HepG2 (cell line): ENCODE measurements around the gene MAP3K20.

Experiments
- EP300 ChIP-seq, 3 experiments: sonication (generic) in 1 of 3; formaldehyde crosslinking in 1 of 3; IDR thresholded peaks; 2 replicates each; pipeline versions ENCODE4 v1.5.1 to v1.6.1; 2011 to 2020; ENCODE audit warnings: low read depth in 2 of 3, low read length in 2 of 3, borderline replicate concordance in 1 of 3, improper control_type of control experiment in 1 of 3, mild to moderate bottlenecking in 1 of 3, missing genetic modification reagents in 1 of 3, moderate library complexity in 1 of 3
- HDAC6 ChIP-seq: fragments of 200-600 bp; sonication (generic); IDR thresholded peaks from 2 replicates; pipeline ENCODE4 v1.7.0; 2017; ENCODE audit warnings: mild to moderate bottlenecking, antibody characterized with exemption, low read length, low read depth
- RFX5 ChIP-seq: IDR thresholded peaks from 2 replicates; pipeline ENCODE4 v1.6.1; 2011; ENCODE audit warnings: low read depth, low read length, improper control_type of control experiment
- TAF1 ChIP-seq: sonication (generic); formaldehyde crosslinking; IDR thresholded peaks from 2 replicates; pipeline ENCODE4 v1.4.0; 2020; ENCODE audit warnings: missing genetic modification reagents
- TEAD3 ChIP-seq: optimal IDR thresholded peaks from 2 replicates; pipeline ENCODE3; 2016; ENCODE audit warnings: borderline replicate concordance
- ZFP82 ChIP-seq: sonication (generic); formaldehyde crosslinking; IDR thresholded peaks from 2 replicates; pipeline ENCODE4 v1.5.1; 2020; ENCODE audit warnings: mild to moderate bottlenecking, missing genetic modification reagents, borderline replicate concordance
- ZNF563 ChIP-seq: sonication (generic); formaldehyde crosslinking; IDR thresholded peaks from 2 replicates; pipeline ENCODE4 v1.8.0; 2022; ENCODE audit warnings: mild to moderate bottlenecking, moderate library complexity, missing genetic modification reagents
- ZNF644 ChIP-seq: IDR thresholded peaks from 2 replicates; pipeline ENCODE4 v1.6.1; 2016; ENCODE audit warnings: low read depth
- ZNF670 ChIP-seq: sonication (generic); formaldehyde crosslinking; IDR thresholded peaks from 2 replicates; pipeline ENCODE4 v1.8.0; 2022; ENCODE audit warnings: mild to moderate bottlenecking, missing genetic modification reagents, borderline replicate concordance
- TF ChIP-seq, protein P1 (sequence below): sonication (generic); formaldehyde crosslinking; IDR thresholded peaks from 2 replicates; pipeline ENCODE4 v1.8.1; 2022; ENCODE audit warnings: low read depth, mild to moderate bottlenecking, missing genetic modification reagents

DNA sequence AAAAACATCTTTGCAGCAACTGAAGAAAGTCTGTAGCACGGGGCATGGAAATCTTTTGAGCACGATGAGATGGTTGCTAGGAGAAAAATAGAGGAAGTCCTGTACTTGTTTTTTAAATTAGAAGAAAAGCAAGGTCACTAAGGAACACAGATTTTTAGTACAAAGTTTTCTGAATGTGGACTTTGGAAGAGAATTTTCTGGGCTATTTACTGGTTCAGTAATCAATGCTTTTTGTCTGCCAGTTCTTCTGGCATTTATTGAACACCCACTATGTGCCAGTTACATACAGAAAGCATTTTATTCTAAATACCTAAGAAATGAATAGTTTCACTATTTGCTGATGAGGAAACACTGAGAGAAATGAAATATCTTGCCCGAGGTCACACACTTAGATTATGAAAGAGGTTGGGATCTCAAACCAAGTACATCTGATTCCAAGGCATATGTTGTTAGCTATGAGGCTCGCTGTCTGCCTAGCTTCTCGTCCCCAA is 15.6 kb upstream of the MAP3K20 start:
- TF ChIP-seq ZFP82 (CRISPR knock-in tag) (no peak), ZNF563 (CRISPR knock-in tag) (no peak), ZNF644 (CRISPR knock-in tag) (no peak), ZNF670 (CRISPR knock-in tag) (no peak), TAF1 (CRISPR knock-in tag) (no peak), EP300 (IDR thresholded peaks at IDR 0.05; ENCODE audit: low read depth in 2 of 2, low read length in 2 of 2) (no peak), EP300 (CRISPR knock-in tag; IDR thresholded peaks at IDR 0.05; ENCODE audit: borderline replicate concordance) (no peak), TEAD3 (CRISPR knock-in tag) (no peak), HDAC6 (no peak), RFX5 (no peak)
- TF ChIP-seq, protein P1, sequence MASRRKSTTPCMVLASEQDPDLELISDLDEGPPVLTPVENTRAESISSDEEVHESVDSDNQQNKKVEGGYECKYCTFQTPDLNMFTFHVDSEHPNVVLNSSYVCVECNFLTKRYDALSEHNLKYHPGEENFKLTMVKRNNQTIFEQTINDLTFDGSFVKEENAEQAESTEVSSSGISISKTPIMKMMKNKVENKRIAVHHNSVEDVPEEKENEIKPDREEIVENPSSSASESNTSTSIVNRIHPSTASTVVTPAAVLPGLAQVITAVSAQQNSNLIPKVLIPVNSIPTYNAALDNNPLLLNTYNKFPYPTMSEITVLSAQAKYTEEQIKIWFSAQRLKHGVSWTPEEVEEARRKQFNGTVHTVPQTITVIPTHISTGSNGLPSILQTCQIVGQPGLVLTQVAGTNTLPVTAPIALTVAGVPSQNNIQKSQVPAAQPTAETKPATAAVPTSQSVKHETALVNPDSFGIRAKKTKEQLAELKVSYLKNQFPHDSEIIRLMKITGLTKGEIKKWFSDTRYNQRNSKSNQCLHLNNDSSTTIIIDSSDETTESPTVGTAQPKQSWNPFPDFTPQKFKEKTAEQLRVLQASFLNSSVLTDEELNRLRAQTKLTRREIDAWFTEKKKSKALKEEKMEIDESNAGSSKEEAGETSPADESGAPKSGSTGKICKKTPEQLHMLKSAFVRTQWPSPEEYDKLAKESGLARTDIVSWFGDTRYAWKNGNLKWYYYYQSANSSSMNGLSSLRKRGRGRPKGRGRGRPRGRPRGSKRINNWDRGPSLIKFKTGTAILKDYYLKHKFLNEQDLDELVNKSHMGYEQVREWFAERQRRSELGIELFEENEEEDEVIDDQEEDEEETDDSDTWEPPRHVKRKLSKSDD (CRISPR knock-in tag), result no peak
